GM18505 (cell line): ENCODE data around the gene UBL5.
"Not testable (repeated sequence)": the region's sequence is repeated elsewhere in the genome, so short reads cannot be mapped to it uniquely, and the experiment has no call there.

Source experiments
- ATAC-seq: cut with Tn5 transposase; IDR thresholded peaks from one replicate; pipeline ENCODE4 v1.9.1; 2021; ENCODE audit not compliant: unreplicated experiment
- POLR2A ChIP-seq: IDR thresholded peaks from 4 replicates; pipeline ENCODE4 v1.6.1; 2011; ENCODE audit warnings: borderline replicate concordance; ENCODE audit not compliant: insufficient read depth, insufficient read length; ENCODE audit errors: extremely low read depth

UBL5 gene

DNA sequence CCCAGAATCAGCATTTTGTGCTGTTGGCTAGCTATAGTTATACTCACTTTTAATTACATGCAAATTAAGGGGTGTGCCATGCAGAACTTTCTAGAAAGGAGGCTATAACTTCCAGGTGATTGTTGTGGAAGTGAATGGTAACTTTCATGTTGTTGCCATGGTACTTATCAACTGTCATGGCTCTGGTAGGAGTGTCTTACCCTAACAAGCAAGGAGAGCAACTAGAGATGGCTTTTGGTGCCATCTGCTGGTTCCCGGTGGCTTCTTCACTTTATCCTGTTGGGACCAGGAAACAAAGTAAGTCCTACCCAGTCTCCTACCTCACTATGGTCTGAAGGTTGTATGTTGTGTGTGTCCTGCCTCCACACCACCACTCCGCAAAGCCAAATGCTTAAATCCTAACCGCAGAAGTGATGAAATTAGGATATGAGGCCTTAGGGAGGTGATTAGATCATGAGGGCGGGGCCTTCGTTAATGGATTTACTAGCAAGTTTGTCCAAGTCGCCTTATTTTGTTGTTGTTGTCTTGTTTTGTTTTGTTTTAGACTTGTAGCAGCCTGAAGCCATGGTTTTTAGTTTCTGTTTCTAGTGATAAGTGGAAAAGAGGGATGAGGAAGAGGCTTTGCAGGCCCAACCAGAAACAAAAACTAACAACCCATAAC is 31.5 kb upstream of the UBL5 start:
- no peak for ATAC-seq
- TF ChIP-seq POLR2A: no peak

GRCh38 chr19:9797871-9798270 is 29.8 kb upstream of the UBL5 start:
- no peak for TF ChIP-seq POLR2A
- no peak for ATAC-seq

GRCh38 chr19:9799162-9799561 is 28.6 kb upstream of the UBL5 start:
- ATAC-seq: no peak
- TF ChIP-seq POLR2A: no peak

DNA sequence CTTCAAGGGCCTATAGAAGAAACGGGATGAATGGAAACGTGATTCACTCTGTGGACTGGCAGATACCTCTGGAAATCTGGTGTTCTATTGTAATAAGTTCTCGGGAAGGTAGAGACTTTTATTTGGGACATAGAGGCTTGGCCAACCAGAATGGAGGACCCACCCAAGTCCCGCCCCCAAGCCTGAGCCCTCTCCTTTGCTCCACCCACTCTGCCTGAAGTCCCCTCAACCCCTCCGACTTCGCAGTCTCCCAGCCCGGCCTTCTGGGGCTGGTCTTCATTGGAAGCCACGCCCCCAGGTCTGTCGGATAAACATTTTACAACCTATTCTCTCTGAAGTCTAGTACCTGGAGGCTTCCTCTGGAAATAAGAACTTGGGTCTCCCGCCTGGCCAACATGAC is 25.7 kb upstream of the UBL5 start:
- no peak for TF ChIP-seq POLR2A
- no peak for ATAC-seq

- ATAC-seq: no peak
- no peak for TF ChIP-seq POLR2A
These were observed 20.9 kb upstream of the UBL5 start for GRCh38 chr19:9806803-9807202.

DNA sequence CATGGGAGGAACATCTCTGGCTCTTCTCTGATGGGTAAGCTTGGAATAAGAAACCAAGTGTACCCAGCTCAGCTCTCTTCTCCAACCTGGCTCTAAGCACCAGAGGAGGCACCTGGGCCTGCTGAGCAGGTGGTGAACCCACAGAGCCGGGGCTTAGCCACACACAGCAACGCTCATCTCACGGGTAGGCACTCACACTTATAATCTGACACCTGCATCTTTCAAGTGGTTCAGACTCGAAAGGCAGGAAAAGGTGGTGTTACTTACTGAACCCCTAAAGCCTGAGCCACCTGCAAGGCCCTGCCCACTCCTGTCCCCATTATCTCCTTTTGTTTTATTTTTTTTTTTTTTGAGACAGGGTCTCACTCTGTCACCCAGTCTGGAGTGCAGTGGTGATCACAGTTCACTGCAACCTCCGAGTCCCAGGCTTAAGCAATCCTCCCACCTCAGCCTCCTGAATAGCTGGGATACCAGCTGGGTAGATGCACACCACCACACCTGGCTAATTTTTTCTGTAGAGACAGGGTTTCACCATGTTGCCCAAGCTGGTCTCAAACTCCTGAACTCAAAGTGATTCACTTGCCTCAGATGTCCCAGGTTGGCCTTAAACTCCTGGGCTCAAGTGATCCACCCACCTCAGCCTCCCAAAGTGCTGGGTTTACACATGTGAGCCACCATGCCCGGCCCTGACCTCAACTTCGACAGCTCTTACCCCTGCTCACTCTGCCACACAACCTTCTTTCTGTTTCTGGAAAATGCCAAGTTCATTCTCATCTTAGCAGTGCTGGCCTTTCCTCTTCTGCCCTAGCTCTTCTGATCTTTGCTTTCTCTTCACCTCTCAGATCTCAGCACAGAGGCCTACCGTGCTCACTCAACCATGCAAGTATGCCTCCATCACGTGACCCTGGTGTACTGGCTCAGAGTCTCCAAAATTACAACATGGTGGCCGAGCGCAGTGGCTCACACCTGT is 18.6 kb upstream of the UBL5 start:
- TF ChIP-seq POLR2A: no peak
- no peak for ATAC-seq

DNA sequence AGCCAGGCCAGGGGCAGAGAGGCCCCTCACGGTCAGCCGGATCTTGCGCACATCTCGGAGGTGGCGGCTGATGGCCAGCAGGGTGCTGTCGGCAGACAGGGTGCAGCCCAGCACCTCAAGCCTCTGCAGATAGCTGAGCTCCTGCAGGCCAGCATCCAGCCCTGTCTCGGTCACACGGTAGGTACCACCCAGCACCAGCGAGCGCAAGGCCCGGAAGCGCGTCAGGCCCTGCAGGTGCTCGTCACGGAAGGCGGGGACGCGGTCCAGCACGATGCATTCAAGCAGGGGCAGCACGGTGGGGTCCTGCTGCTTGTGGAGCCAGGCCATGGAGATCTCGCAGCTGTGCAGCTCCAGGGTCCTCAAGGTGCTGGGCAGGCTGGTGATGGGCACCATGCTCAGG is 16.6 kb upstream of the UBL5 start:
- TF ChIP-seq POLR2A: no peak
- ATAC-seq: no peak

DNA sequence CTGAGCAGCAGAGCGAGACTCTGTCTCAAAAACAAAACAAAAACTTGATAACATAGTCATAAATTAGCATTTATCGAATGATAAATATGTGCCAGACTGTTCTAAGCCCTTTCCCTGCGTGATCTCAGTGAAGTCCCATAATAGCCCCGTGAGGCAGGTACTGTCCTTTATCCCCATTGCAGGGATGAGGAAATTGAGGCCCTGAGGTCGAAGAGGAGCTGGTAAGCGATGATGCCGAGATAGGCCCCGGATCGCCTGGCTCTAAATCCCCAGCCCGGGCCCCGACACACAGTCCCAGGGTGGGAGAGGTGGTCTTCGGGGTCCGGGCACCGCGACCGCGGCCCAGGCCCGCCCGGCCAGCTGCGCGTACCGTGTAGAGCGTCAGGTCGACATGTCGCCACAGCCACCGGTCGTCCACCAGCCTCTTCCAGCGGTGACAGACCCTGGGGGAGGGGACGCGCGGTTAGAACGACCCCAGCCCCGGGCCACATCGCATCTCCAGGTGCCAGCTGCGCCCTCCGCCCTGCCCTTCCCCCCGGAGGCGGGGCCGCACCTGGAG is 9.5 kb upstream of the UBL5 start:
- ATAC-seq: peak; percentile 4
- TF ChIP-seq POLR2A: no peak

- ATAC-seq: peak; percentile 81
These were observed 8.8 kb upstream of the UBL5 start, which contains the start of gene FBXL12 for GRCh38 chr19:9818734-9819595. Gene FBXL12 (minus strand): TSS chr19:9819079. CDS start chr19:9818813, 266 bp downstream.

GRCh38 chr19:9819596-9819909 is 8.2 kb upstream of the UBL5 start:
- TF ChIP-seq POLR2A: peak; percentile 30
- ATAC-seq: no peak

More at GRCh38 chr19:9818734-9819595, 8.8 kb upstream of the UBL5 start, which contains the start of gene FBXL12:
- peak; percentile 93 for TF ChIP-seq POLR2A

- not testable (repeated sequence) for ATAC-seq
These were observed 7.7 kb upstream of the UBL5 start for GRCh38 chr19:9820034-9820433.

DNA sequence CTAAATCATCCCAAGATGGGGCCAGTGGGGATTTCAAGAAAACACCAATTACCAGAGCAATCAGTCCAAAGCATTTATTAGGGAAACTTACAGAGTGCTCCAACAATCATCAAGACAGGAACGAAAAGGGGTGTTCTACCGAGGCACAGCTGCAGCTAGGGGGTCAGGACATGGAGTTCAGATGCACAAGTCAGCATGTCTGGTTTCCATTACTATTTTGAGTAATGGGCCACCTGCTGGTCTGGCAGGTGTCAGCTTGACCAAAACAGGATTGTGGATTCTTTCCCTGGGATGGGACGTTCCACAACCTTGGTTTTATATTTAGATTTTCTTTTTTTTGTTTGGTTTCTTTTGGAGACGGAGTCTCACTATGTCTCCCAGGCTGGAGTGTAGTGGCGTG is 3.9 kb upstream of the UBL5 start:
- ATAC-seq: no peak
- TF ChIP-seq POLR2A: no peak

- no peak for ATAC-seq
- TF ChIP-seq POLR2A: no peak
These were observed 889 bp downstream of the UBL5 start for GRCh38 chr19:9828551-9829063.

DNA sequence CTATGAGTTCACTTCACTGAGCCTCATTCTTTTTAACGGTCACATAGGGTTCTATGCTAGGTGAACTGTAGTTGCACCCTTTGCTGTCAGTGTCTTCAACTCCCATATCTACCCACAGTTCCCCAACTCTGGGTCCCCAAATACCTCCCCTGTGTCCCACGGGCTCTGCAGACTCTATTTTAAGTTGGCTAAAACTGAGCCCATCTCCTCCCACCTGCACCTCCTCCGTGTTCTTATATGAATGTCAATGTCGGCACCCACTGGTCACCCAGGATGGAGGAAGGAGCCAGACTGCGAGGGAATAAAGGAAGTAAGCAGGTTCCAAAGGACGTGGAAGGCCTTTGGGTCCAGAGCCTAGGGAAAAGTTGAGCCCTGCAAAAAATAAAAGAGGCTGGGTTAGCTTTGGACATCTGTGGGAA is 6.6 kb downstream of the UBL5 start:
- no peak for ATAC-seq
- TF ChIP-seq POLR2A: no peak
